GM21717 (cell line): ENCODE data around the gene FAM177A1.
"Not testable (repeated sequence)": the region's sequence is repeated elsewhere in the genome, so short reads cannot be mapped to it uniquely, and the experiment has no call there.

Source experiments
- ATAC-seq: cut with Tn5 transposase; IDR thresholded peaks from one replicate; pipeline ENCODE4 v1.9.1; 2021; ENCODE audit warnings: mild to moderate bottlenecking, moderate library complexity; ENCODE audit not compliant: unreplicated experiment

Gene FAM177A1

GRCh38 chr14:35046048-35046750, at the start of gene FAM177A1:
Gene FAM177A1, plus strand, starts transcription at chr14:35046272. Its CDS starts 192 bp downstream, at chr14:35046464.
- ATAC-seq = peak; percentile 88

GRCh38 chr14:34997762-34998161, 48.3 kb upstream of the FAM177A1 start:
- no peak for ATAC-seq

GRCh38 chr14:34999500-34999899, 46.6 kb upstream of the FAM177A1 start:
- no peak for ATAC-seq

GRCh38 chr14:35001621-35002020, 44.5 kb upstream of the FAM177A1 start:
- ATAC-seq = no peak

- ATAC-seq = no peak
These were observed 41.2 kb upstream of the FAM177A1 start for GRCh38 chr14:35004839-35005238.

- no peak for ATAC-seq
These were observed 29.5 kb upstream of the FAM177A1 start for GRCh38 chr14:35016568-35016967.

GRCh38 chr14:35020713-35021112, 25.4 kb upstream of the FAM177A1 start:
- no peak for ATAC-seq

GRCh38 chr14:35028435-35028834, 17.6 kb upstream of the FAM177A1 start:
- ATAC-seq = no peak

- ATAC-seq = no peak
These were observed 13.5 kb upstream of the FAM177A1 start for GRCh38 chr14:35032562-35032961.

- no peak for ATAC-seq
These were observed 11.6 kb upstream of the FAM177A1 start for GRCh38 chr14:35034440-35034833.

GRCh38 chr14:35034944-35035554, 11.0 kb upstream of the FAM177A1 start:
- not testable (repeated sequence) for ATAC-seq

- ATAC-seq = not testable (repeated sequence)
These were observed 7.8 kb upstream of the FAM177A1 start for GRCh38 chr14:35038312-35038711.

- ATAC-seq = no peak
These were observed 3.4 kb upstream of the FAM177A1 start for GRCh38 chr14:35042632-35043031.

- no peak for ATAC-seq
These were observed 3.0 kb upstream of the FAM177A1 start for GRCh38 chr14:35043046-35043445.

GRCh38 chr14:35044939-35045797, 904 bp upstream of the FAM177A1 start:
- ATAC-seq = no peak

- no peak for ATAC-seq
These were observed 349 bp upstream of the FAM177A1 start for GRCh38 chr14:35045798-35046047.

- peak; percentile 33 for ATAC-seq
These were observed 872 bp downstream of the FAM177A1 start for GRCh38 chr14:35046751-35047536.

- ATAC-seq = no peak
These were observed 2.0 kb downstream of the FAM177A1 start for GRCh38 chr14:35047976-35048513.

- no peak for ATAC-seq
These were observed 4.6 kb downstream of the FAM177A1 start for GRCh38 chr14:35050652-35051051.

- no peak for ATAC-seq
These were observed 5.7 kb downstream of the FAM177A1 start for GRCh38 chr14:35051796-35052195.

- no peak for ATAC-seq
These were observed 6.6 kb downstream of the FAM177A1 start for GRCh38 chr14:35052637-35053036.
